ENCODE data around the gene HTR4.

The HTR4 gene

GRCh38 chr5:148665431-148665830, 11.1 kb upstream of the HTR4 start:
- no peak for DNase-seq (ENCODE audit: low read depth, low spot score)

GRCh38 chr5:148663509-148663908, 9.2 kb upstream of the HTR4 start:
- no peak for DNase-seq (ENCODE audit: low read depth, low spot score)

- DNase-seq (ENCODE audit: low read depth, low spot score), result no peak
Measured at GRCh38 chr5:148660346-148660660, 6.0 kb upstream of the HTR4 start.

GRCh38 chr5:148659641-148660345, 5.5 kb upstream of the HTR4 start:
- no peak for DNase-seq (ENCODE audit: low read depth, low spot score)

GRCh38 chr5:148653291-148653835, 964 bp downstream of the HTR4 start:
- no peak for DNase-seq (ENCODE audit: low read depth, low spot score)

- DNase-seq (ENCODE audit: low read depth, low spot score), result no peak
Measured at GRCh38 chr5:148651528-148651927, 2.8 kb downstream of the HTR4 start.

- no peak for DNase-seq (ENCODE audit: low read depth, low spot score)
Measured at GRCh38 chr5:148645527-148645926, 8.8 kb downstream of the HTR4 start.

GRCh38 chr5:148641735-148642134, 12.6 kb downstream of the HTR4 start:
- DNase-seq (ENCODE audit: low read depth, low spot score), result no peak

- no peak for DNase-seq (ENCODE audit: low read depth, low spot score)
Measured at GRCh38 chr5:148640471-148640870, 13.9 kb downstream of the HTR4 start.

- no peak for DNase-seq (ENCODE audit: low read depth, low spot score)
Measured at GRCh38 chr5:148639081-148639480, 15.2 kb downstream of the HTR4 start.

GRCh38 chr5:148636353-148636752, 18.0 kb downstream of the HTR4 start:
- DNase-seq (ENCODE audit: low read depth, low spot score), result no peak

- no peak for DNase-seq (ENCODE audit: low read depth, low spot score)
Measured at GRCh38 chr5:148635321-148636083, 18.8 kb downstream of the HTR4 start.

GRCh38 chr5:148633067-148633377, 21.3 kb downstream of the HTR4 start:
- DNase-seq (ENCODE audit: low read depth, low spot score), result no peak

- no peak for DNase-seq (ENCODE audit: low read depth, low spot score)
Measured at GRCh38 chr5:148632255-148633066, 21.9 kb downstream of the HTR4 start.

GRCh38 chr5:148626986-148627385, 27.3 kb downstream of the HTR4 start:
- no peak for DNase-seq (ENCODE audit: low read depth, low spot score)

GRCh38 chr5:148626081-148626613, 28.2 kb downstream of the HTR4 start:
- no peak for DNase-seq (ENCODE audit: low read depth, low spot score)

GRCh38 chr5:148625250-148625649, 29.1 kb downstream of the HTR4 start:
- DNase-seq (ENCODE audit: low read depth, low spot score), result no peak

GRCh38 chr5:148623741-148624140, 30.6 kb downstream of the HTR4 start:
- DNase-seq (ENCODE audit: low read depth, low spot score), result no peak

- DNase-seq (ENCODE audit: low read depth, low spot score), result no peak
Measured at GRCh38 chr5:148623101-148623500, 31.2 kb downstream of the HTR4 start.

- DNase-seq (ENCODE audit: low read depth, low spot score), result no peak
Measured at GRCh38 chr5:148620696-148621095, 33.6 kb downstream of the HTR4 start.

- no peak for DNase-seq (ENCODE audit: low read depth, low spot score)
Measured at GRCh38 chr5:148620091-148620490, 34.2 kb downstream of the HTR4 start.

GRCh38 chr5:148619484-148619883, 34.8 kb downstream of the HTR4 start:
- DNase-seq (ENCODE audit: low read depth, low spot score), result no peak
